NT2/D1 (cell line): ENCODE results near the gene F5.

ENCODE experiments used
- SUZ12 ChIP-seq: IDR thresholded peaks from 2 replicates; pipeline ENCODE4 v1.6.1; 2011; ENCODE audit not compliant: insufficient read length, insufficient read depth; ENCODE audit errors: extremely low read depth
- YY1 ChIP-seq: IDR thresholded peaks from 2 replicates; pipeline ENCODE4 v1.6.1; 2011; ENCODE audit not compliant: insufficient read length, insufficient read depth

- TF ChIP-seq YY1 (no peak), SUZ12 (no peak)
Measured at GRCh38 chr1:169572187-169572586, 14.1 kb downstream of the F5 start.
